ENCODE measurements around the gene CCT5. TPM values are rescaled to one million over a fixed set of nuclear protein-coding genes. Genes with fewer than 3 reads are reported as not detected.

Gene CCT5
- total RNA-seq, 4 donors from 2014 or later, result 113 to 208 (median 155) TPM

DNA sequence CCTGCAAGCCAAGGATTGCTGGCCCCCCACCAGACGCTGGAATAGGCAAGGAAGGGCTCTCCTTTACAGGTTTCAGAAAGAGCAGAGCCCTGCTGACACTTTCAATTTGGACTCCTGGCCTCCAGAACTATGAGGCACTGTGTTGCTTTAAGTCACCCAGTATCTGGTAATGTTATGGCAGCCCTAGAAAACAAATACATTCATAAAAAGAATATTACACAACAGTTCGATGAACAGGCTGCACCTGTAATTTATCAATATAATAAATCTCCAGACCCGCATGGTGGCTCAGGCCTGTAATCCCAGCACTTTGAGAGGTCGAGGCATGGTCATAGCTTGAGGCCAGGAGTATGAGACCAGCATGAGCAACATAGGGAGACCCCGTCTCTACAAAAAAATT lies 50.2 kb downstream of the CCT5 start:
- Histone ChIP-seq H3K27me3 (no peaks in the 10 kb centered on the region), H3K4me3 (no peak overlapping the region), H3K9me3 (no peaks in the 10 kb centered on the region), H3K36me3 (peaks cover 0 to 5% of the 10 kb centered on the region in 2 donors), H3K27ac (no peak overlapping the region), H3K4me1 (peaks cover 0 to 6% (median 0%) of the 10 kb centered on the region in 3 donors)
- no peak for ATAC-seq
- TF ChIP-seq POLR2AphosphoS5 (IDR thresholded peaks at IDR 0.05), result no peak
- TF ChIP-seq POLR2A (IDR thresholded peaks at IDR 0.05), result no peak
- TF ChIP-seq, protein P1, sequence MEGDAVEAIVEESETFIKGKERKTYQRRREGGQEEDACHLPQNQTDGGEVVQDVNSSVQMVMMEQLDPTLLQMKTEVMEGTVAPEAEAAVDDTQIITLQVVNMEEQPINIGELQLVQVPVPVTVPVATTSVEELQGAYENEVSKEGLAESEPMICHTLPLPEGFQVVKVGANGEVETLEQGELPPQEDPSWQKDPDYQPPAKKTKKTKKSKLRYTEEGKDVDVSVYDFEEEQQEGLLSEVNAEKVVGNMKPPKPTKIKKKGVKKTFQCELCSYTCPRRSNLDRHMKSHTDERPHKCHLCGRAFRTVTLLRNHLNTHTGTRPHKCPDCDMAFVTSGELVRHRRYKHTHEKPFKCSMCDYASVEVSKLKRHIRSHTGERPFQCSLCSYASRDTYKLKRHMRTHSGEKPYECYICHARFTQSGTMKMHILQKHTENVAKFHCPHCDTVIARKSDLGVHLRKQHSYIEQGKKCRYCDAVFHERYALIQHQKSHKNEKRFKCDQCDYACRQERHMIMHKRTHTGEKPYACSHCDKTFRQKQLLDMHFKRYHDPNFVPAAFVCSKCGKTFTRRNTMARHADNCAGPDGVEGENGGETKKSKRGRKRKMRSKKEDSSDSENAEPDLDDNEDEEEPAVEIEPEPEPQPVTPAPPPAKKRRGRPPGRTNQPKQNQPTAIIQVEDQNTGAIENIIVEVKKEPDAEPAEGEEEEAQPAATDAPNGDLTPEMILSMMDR (IDR thresholded peaks at IDR 0.05), result no peak
- TF ChIP-seq EP300 (IDR thresholded peaks at IDR 0.05), result no peak
- 86 to 93% methylated on average over 4 to 5 of the region's 5 CpGs for WGBS, 2 donors (ENCODE audit: low coverage in 1 of 2)

DNA sequence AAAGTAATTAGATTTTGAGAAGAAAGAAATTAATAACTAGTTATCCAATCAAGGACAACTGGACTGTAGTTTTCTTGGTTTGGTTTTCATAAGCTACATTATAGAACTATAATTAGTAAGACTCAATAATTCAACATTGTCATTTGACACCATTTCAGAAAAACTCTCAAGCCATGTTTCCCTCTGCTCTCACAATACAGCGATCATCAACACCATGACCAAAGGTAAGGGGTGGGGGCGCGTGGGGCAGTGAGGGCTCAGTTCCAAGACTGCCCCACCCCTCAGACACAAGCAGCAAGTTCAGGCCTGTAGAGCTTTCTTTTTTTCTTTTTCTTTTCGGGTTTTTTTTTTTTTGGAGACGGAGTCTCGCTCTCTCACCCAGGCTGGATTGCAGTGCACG lies 51.2 kb downstream of the CCT5 start:
- TF ChIP-seq EP300 (IDR thresholded peaks at IDR 0.05) (no peak), POLR2AphosphoS5 (IDR thresholded peaks at IDR 0.05) (no peak), POLR2A (IDR thresholded peaks at IDR 0.05) (no peak)
- TF ChIP-seq, protein P1 (IDR thresholded peaks at IDR 0.05), result no peak
- Histone ChIP-seq H3K36me3 (peaks cover 0 to 5% of the 10 kb centered on the region in 2 donors), H3K4me1 (peaks cover 0 to 12% (median 0%) of the 10 kb centered on the region in 3 donors), H3K4me3 (no peak overlapping the region), H3K9me3 (no peaks in the 10 kb centered on the region), H3K27me3 (no peaks in the 10 kb centered on the region), H3K27ac (no peak overlapping the region)
- ATAC-seq, result no peak
- WGBS, 2 donors (ENCODE audit: low coverage in 1 of 2), result 72% methylated on average over 5 of the region's 7 CpGs; no CpG with 5 or more reads in 1 of the 2 donors

DNA sequence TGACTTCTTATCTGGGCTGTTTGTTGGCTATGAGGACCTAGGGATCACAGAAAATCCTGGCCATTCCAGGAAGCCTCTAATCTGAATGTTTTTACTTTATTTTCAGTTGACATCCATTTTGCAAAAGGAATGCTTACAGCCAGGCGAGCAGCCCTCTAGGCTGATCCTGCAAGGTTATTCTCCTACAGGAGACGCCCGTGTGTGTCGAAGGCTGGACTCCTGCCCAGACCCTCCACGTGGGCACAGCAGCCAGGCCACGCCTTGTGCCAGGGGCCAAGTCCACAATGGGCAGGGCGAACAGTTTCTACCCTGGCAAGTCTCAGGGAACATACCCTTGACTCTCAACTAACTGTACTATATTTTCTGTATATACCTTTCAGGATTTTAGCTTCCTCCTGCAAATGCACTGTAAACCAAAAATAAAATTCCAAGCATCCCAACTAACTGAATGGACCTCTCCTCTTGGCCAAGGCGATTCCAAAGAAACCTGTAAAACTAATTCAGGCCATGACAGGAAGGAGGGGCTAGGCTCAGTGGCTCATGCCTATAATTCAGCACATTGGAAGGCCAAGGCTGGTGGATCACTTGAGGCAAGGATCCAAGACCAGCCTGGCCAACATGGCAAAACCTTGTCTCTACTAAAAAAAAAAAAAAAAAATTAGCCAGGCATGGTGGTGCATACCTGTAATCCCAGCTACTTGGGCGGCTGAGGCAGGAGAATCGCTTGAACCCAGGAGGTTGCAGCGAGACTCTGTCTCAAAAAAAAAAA lies 51.9 kb downstream of the CCT5 start:
- H3K4me3 ChIP-seq, result no peak overlapping the region

DNA sequence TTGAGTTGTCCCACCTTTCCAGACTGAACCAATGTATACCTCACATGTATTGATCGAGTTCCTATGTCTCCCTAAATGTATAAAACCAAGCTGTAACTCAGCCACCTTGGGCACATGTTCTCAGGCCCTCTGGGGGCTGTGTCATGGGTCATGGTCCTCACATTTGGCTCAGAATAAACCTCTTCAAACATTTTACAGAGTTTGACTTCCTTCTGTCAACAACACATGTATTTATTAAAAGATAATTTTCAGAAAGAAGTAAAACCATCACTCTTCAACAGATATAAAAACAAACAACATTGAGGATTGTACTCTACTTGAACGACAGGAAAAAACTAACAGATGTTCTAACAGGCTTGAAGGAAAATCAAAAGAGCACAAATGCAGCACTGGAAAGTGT lies 53.1 kb downstream of the CCT5 start:
- peaks cover 0 to 5% of the 10 kb centered on the region in 2 donors for H3K36me3 ChIP-seq
- H3K9me3 ChIP-seq, result no peaks in the 10 kb centered on the region
- H3K4me1 ChIP-seq, result peaks cover 0 to 21% (median 0%) of the 10 kb centered on the region in 3 donors
- H3K4me3 ChIP-seq, result no peak overlapping the region
- H3K27ac ChIP-seq, result no peak overlapping the region
- no peaks in the 10 kb centered on the region for H3K27me3 ChIP-seq
- no peak for ATAC-seq
- no peak for TF ChIP-seq POLR2A (IDR thresholded peaks at IDR 0.05)
- no peak for TF ChIP-seq EP300 (IDR thresholded peaks at IDR 0.05)
- TF ChIP-seq, protein P1 (IDR thresholded peaks at IDR 0.05), result no peak
- no peak for TF ChIP-seq POLR2AphosphoS5 (IDR thresholded peaks at IDR 0.05)
- WGBS, 2 donors (ENCODE audit: low coverage in 1 of 2), result 66 to 96% methylated on average over 2 of the region's 2 CpGs

More for the DNA sequence above, 51.9 kb downstream of the CCT5 start:
- Histone ChIP-seq H3K27me3 (no peaks in the 10 kb centered on the region), H3K9me3 (no peaks in the 10 kb centered on the region), H3K4me1 (peaks cover 0 to 20% (median 0%) of the 10 kb centered on the region in 3 donors), H3K36me3 (peaks cover 0 to 5% of the 10 kb centered on the region in 2 donors), H3K27ac (peak overlapping the region in 1 of 4 donors; percentile 49)
- TF ChIP-seq POLR2AphosphoS5 (IDR thresholded peaks at IDR 0.05) (peak; percentile 12), POLR2A (IDR thresholded peaks at IDR 0.05) (no peak), EP300 (IDR thresholded peaks at IDR 0.05) (no peak)
- TF ChIP-seq, protein P1 (IDR thresholded peaks at IDR 0.05), result no peak
- ATAC-seq, result peak; percentile 68
- 90 to 100% methylated on average over 3 to 4 of the region's 11 CpGs for WGBS, 2 donors (ENCODE audit: low coverage in 1 of 2)

DNA sequence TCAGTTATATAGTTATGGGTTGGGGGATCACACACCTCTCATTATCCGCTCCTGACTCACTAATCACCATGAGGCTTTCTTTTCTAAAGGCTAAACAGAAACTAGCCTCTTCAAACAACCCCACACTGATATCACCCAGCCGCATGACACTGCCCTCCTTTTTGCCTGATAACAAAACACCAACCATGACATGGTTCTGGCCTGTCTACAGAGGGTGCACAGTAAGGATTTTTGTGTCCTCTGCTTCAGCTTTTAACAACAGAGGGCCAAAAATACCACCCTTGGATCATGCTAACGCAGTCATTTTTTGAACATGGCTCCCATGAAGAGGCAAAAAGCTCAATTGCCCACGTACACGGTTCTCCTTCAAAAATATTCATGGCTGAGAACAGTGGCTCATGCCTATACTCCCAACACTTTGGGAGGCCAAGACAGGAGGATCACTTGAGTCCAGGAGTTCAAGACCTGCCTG lies 53.7 kb downstream of the CCT5 start:
- no peak for TF ChIP-seq POLR2A (IDR thresholded peaks at IDR 0.05)
- TF ChIP-seq EP300 (IDR thresholded peaks at IDR 0.05), result no peak
- no peak for TF ChIP-seq POLR2AphosphoS5 (IDR thresholded peaks at IDR 0.05)
- TF ChIP-seq, protein P1 (IDR thresholded peaks at IDR 0.05), result no peak
- ATAC-seq, result no peak
- Histone ChIP-seq H3K27ac (no peak overlapping the region), H3K4me1 (peaks cover 0 to 21% (median 0%) of the 10 kb centered on the region in 3 donors), H3K27me3 (no peaks in the 10 kb centered on the region), H3K4me3 (no peak overlapping the region), H3K36me3 (peaks cover 0 to 5% of the 10 kb centered on the region in 2 donors), H3K9me3 (no peaks in the 10 kb centered on the region)
- WGBS, 2 donors (ENCODE audit: low coverage in 1 of 2), result 29 to 88% methylated on average over 2 of the region's 5 CpGs
